Measurements from ENCODE around the gene CYP26B1.

- TF ChIP-seq POLR2A (IDR thresholded peaks at IDR 0.05) = no peak
- no peak for TF ChIP-seq CTCF (IDR thresholded peaks at IDR 0.05)
Observed at GRCh38 chr2:72117718-72118117, 29.9 kb downstream of the CYP26B1 start.

All from testis (tissue), 2 donors.